RWPE2 (cell line): ENCODE measurements around the gene POLG.

Experiments used
- ATAC-seq: fragments of 200-7000 bp; cut with Tn5 transposase; 3 replicates; pipeline ENCODE4 v1.9.1; 2021; ENCODE audit warnings: low read depth
- DNase-seq: peaks from one replicate; pipeline ENCODE4 v3.0.0-alpha.2; 2020; ENCODE audit warnings: low spot score
- H3K27ac ChIP-seq: fragments of 450-650 bp; 2 replicates; pipeline ENCODE4 v1.5.1; 2017; ENCODE audit warnings: mild to moderate bottlenecking; ENCODE audit not compliant: poor library complexity, severe bottlenecking
- H3K27me3 ChIP-seq: fragments of 250-450 bp; sonication (Bioruptor Pico); 2 replicates; pipeline ENCODE4 v1.5.1; 2021; ENCODE audit warnings: mild to moderate bottlenecking, moderate library complexity; ENCODE audit not compliant: insufficient read depth, poor library complexity, severe bottlenecking
- H3K36me3 ChIP-seq: fragments of 250-450 bp; sonication (Bioruptor Pico); 2 replicates; pipeline ENCODE4 v1.5.1; 2020; ENCODE audit warnings: low read depth, mild to moderate bottlenecking, moderate library complexity
- H3K4me1 ChIP-seq: fragments of 250-450 bp; sonication (Bioruptor Pico); 2 replicates; pipeline ENCODE4 v1.5.1; 2021; ENCODE audit warnings: mild to moderate bottlenecking, moderate library complexity; ENCODE audit not compliant: insufficient read depth, poor library complexity, severe bottlenecking
- H3K4me3 ChIP-seq: fragments of 250-450 bp; sonication (Bioruptor Pico); 2 replicates; pipeline ENCODE4 v1.5.1; 2021; ENCODE audit warnings: mild to moderate bottlenecking, moderate library complexity; ENCODE audit not compliant: severe bottlenecking
- H3K9me3 ChIP-seq: fragments of 250-450 bp; sonication (Bioruptor Pico); 2 replicates; pipeline ENCODE4 v1.5.1; 2021; ENCODE audit warnings: mild to moderate bottlenecking, moderate library complexity; ENCODE audit not compliant: severe bottlenecking
- CTCF ChIP-seq: fragments of 450-650 bp; IDR thresholded peaks from one replicate; pipeline ENCODE4 v1.5.1; 2017; ENCODE audit warnings: mild to moderate bottlenecking, moderate library complexity; ENCODE audit not compliant: poor library complexity, severe bottlenecking

POLG gene

DNA sequence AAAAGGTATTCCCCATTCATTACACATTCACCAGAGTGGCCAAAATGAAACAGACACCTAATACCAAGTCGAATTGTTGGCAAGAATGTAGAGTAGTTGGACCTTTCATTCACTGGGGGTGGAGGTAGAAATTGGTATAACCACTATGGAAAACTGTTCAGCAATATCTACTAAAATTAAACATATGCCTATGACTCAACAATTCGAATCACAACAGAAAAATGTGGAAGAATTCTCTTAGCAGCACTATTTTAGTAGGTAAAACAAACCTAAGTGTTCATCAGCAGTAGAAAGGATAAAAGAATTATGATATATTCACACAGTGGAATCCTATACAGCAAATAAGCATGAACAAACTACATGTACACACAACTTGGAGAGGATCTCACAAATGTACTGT, 30.6 kb downstream of the POLG start:
- Histone ChIP-seq H3K36me3 (peaks cover 98% of the 10 kb centered on the region), H3K4me3 (no peak overlapping the region), H3K4me1 (no peaks in the 10 kb centered on the region), H3K27me3 (no peaks in the 10 kb centered on the region), H3K27ac (no peak overlapping the region), H3K9me3 (no peaks in the 10 kb centered on the region)
- TF ChIP-seq CTCF, result no peak
- DNase-seq, result no peak
- no peak for ATAC-seq

DNA sequence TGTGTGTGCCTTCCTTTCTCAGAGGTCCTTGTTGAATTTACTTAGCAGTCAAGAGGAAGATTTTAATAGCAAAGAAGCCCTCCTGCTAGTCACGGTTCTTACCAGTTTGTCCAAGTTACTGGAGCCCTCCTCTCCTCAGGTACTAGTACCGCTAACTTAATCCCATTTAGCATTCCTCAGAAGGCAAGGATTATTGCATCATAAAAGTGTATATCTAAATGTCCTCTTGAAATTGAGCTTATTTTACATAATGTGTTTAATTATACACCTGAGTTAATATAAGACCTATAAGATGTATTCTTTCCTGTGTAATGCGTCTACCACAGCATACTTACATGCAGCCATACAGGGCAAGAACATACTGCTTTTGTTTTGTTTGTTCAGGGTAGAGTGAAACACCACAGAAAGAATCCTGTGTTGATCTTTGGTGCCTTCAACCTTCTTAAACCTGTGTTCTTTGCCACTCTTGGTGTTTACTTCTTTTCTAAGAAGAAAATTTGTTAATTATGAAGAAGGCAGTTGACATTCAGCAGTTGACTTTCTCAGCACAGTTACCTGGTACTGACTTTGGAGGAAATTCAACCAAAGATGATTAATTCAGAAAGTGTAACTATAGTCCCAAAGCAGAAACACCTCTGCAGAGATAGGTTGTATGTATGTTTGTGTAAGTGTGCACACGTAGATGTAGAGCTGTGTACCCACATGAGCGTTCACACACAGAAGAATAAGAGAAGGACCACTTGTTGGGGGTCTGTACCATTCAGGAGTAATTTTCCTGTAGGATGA, 33.1 kb downstream of the POLG start:
- no peaks in the 10 kb centered on the region for H3K4me1 ChIP-seq
- DNase-seq (no peak), ATAC-seq (no peak)
- H3K27ac ChIP-seq, result no peak overlapping the region
- H3K4me3 ChIP-seq, result no peak overlapping the region
- H3K27me3 ChIP-seq, result no peaks in the 10 kb centered on the region
- no peak for TF ChIP-seq CTCF
- H3K36me3 ChIP-seq, result peaks cover 84% of the 10 kb centered on the region
- H3K9me3 ChIP-seq, result no peaks in the 10 kb centered on the region

GRCh38 chr15:89299896-89300295, 34.7 kb downstream of the POLG start:
- no peak overlapping the region for H3K27ac ChIP-seq
- no peaks in the 10 kb centered on the region for H3K4me1 ChIP-seq
- peaks cover 77% of the 10 kb centered on the region for H3K36me3 ChIP-seq
- no peak overlapping the region for H3K4me3 ChIP-seq
- H3K9me3 ChIP-seq, result no peaks in the 10 kb centered on the region
- 0 out of 3 replicates have a peak, but pooled peaks have one; percentile 30 for ATAC-seq
- no peak for DNase-seq
- H3K27me3 ChIP-seq, result no peaks in the 10 kb centered on the region
- TF ChIP-seq CTCF, result peak; percentile 43

- no peak overlapping the region for H3K4me3 ChIP-seq
- H3K27ac ChIP-seq, result no peak overlapping the region
- no peaks in the 10 kb centered on the region for H3K27me3 ChIP-seq
- DNase-seq, result no peak
- H3K36me3 ChIP-seq, result peaks cover 78% of the 10 kb centered on the region
- no peak for ATAC-seq
- H3K9me3 ChIP-seq, result no peaks in the 10 kb centered on the region
- TF ChIP-seq CTCF, result peak; percentile 24
- H3K4me1 ChIP-seq, result no peaks in the 10 kb centered on the region
Measured at GRCh38 chr15:89293012-89293411, 41.6 kb downstream of the POLG start.

DNA sequence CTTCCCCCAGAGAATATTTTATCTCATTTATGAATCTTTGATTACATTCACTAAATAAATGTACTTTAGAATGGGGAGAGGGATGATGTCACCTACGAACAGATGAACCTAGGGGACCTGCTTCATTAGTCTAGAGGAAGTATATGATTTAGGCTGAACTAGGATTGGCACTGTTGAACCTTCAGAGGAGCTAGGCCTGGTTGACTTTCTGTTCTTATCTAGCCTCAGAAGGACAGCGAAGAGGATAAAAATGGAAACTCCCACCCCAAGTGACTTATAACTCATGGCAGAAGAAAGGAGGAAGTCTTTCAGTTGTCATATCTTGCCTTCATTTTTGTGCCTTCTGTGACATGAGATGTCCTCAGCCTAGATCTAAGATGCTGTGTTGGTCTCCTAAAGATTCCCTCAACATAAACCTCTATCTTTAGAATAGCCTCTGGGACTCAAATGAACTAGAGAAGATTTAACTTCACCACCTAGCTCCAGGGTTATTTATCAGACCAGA, 42.6 kb downstream of the POLG start:
- peaks cover 86% of the 10 kb centered on the region for H3K36me3 ChIP-seq
- no peaks in the 10 kb centered on the region for H3K9me3 ChIP-seq
- TF ChIP-seq CTCF, result no peak
- ATAC-seq, result no peak
- H3K27me3 ChIP-seq, result no peaks in the 10 kb centered on the region
- DNase-seq, result no peak
- H3K27ac ChIP-seq, result no peak overlapping the region
- H3K4me3 ChIP-seq, result no peak overlapping the region
- no peaks in the 10 kb centered on the region for H3K4me1 ChIP-seq
